Measurements from ENCODE around the gene MEOX1.
"Not testable (repeated sequence)": the region's sequence is repeated elsewhere in the genome, so short reads cannot be mapped to it uniquely, and the experiment has no call there.

Gene MEOX1

DNA sequence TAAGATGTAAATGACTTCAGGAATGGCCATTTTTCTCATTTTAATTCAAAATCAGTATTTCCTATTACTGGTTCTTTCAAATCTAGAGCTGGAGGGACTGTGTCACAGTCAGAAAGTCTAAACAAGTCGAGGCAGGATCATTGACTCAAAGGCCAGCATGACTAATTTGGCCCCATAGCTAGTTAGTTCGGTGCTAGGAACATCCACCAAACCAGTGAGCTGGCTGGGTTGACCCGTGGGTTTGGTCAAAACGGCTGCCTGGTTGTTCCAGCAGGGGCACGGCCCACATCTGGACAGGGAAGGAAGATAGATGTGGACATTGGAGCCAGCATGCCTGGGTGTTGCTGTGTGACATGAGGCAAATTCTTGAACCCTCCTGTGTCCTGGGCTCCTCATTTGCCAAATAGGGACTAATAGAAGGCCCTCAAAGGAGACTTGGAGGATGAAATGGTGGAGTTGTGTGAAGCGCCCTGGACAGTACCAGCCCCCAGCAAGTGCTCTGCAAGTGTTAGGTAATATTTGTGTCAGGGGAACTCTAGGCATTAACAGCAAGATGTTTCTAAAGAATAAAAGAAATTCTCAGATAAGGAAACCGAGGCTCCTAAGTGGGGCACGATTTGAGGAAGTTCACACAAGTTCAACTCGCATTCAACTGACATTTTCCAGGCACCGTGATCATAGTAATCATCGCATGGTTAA is 46.2 kb downstream of the MEOX1 start:
- no peak for DNase-seq

DNA sequence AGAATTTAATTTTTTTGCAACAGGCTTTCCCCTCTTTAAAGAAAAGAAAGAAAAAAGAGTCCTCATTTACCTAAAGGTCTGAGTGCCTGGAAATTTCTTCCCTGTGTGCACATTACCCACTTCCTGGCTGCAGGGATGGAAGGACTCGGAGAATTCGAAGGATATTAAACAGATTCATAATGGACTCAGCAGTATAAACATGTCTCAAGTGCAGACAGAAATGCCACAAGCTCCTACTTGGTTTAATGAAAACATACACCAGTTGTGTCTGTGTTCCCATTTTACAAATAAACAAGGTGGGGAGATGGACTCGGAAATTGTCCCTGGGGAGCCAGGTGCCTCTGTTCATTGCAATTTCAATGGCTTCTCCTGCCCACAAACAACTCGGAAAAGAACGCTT is 47.2 kb downstream of the MEOX1 start:
- DNase-seq, result no peak

DNA sequence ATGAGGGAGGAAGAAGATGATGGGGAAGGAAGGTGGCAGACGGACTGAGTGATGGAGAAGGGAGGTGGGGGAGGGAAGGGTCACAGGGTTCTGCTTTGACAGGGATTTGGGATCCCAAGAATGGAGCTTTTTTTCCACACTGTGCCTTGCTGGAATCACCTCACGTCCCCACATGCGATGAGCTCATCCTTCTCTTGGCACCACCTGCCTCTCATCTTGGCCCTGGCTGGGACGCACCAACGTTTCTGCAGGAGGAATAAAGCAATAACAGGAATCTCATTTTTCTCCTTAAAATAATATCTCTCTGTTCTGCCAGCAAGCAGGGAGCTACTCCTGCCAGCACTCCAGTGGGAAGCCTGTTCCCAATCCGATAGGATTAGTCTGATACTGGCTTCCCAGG is 47.8 kb downstream of the MEOX1 start:
- DNase-seq, result no peak

DNA sequence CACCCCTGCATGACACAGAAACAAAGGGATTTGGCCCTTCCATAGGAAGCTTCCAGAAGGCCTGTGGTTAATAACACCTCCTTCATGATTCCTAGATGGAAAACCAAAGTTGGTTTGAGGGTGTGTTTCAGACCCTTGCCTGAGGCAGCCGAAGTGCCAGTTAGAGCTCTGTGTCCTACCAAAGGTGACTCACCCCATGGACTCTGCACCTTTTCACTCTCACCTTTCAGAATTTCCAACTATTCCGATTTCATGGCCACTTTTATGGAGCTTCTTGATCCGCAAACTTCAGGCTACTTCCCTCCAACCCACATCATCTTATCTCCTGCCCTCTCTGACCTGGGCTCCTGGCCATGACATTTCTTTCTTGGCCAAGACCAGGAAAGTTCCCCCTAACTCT is 49.2 kb downstream of the MEOX1 start:
- no peak for DNase-seq

DNA sequence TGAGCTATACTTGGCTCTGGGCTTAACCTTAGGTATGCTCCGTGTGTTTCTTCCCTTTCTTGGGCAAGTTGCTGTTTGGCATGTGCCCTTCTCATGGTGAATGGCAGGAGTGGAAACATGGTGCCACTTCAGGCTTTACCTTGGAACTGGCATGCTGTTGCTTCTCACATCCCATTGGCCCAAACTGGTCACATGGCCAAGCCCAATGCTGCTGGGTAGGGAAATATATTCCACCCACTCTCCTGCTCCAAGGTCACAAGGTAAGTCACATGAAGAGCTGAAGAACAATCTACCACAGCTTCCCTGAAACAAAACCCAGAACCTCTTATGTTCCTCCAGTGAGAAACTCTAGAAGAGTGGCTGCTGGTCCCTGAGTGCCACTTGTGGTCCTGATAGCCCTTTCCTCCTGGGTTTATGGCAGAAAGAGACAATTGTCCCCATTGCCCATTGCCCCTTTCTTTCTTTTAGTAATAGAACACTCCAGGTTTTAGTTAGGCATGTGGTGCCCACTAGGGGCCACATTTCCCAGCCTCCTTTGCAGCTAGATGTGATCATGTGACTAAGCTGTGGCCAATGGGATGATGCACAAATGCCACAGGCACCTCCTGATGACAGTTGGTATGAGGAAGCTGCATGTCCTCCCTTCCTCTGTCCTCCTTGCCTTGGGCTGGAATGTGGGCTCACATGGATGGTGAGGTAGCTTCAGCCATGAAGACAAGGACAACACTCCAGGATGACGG is 50.3 kb downstream of the MEOX1 start:
- no peak for DNase-seq

DNA sequence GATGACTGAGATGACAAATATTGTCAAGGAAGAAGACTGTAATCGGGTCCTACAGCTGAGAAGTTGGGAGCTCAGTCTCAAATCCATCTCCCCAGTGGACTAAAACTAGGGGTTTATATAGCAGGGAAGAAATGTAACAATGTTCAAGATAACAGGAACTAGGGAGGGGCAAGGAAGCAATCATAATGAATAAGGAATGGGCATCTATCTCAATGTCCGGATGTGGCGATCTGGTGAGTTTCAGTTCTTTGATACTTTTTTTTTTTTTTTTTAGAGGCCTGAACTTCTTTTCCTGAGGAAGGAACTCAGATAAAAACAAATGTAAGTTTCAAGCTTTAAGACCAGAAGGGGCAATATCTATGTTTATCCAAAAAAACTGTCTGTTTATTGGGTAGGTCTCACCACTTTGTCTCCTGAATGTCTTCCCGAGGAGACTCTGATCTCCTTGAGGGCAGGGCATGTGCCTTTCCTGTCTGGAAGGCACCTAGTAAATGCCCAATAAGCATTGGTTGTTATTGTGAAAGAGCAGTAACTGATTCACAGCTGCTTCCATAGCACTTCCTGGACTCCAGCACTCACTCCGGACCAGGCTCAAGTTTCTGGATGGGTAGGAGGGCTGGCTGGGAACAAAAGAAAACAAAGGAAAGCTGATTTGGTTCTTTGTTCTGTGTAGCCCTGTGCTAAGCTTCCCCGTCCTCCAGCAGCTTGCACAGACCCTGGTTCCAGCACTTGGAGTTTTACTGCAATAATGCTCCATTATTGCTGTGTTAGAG is 51.9 kb downstream of the MEOX1 start:
- DNase-seq, result no peak

DNA sequence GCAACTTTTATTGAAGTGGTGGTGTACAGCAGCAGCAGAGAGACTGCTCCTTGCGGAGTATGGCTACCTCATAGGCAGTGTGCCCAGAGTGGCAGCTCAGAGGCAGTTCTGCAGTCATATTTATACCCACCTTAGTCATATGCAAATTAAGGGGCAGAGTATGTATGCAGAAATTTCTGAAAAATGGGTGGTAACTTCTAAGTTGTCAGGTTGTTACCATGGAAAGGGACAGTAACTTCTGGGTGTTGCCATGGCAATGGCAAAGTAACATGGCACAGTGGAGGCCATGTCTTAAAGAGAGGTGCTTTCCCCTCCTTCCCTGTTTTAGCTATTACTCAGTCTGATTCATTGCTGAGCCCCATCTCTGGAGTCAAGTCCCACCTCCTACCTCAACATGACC is 53.4 kb downstream of the MEOX1 start:
- DNase-seq, result peak; percentile 56 to 58

DNA sequence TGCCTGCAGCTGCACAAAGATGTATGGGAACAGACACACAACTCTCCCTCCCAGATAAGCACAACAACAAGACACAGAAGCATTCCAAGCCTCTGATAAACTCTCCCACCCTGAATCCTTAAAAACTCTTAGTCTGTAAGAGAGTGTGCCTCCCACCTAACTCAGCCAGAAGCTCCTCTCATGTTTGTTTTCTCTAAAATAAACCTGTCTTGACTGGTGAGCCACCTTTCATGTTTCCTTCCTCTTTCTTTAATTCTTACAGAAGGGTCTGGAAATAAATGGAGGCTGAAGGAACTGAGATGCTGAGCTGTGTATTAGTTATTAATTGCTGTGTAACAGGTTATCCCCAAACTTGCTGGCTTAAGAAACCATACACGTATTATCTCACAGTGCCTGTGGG is 57.2 kb downstream of the MEOX1 start:
- no peak for DNase-seq

DNA sequence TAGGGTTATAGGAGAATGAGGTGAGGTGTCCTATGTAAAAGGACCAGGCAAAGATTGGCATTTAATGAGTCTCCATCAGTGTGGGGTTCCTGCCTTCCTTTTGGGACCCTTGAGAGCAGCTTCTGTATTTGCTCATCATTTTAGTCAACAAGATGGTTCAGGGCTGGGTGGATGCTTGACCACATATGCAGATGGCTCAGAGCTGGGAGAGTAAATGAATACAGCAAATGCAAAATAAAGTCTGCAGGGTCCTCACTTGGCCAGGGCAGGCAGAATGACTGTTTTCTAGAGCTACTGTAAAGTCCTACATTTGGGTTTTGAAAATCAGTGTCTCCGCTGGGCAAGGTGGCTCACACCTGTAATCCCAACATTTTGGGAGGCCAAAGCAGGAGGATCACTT is 58.4 kb downstream of the MEOX1 start:
- no peak for DNase-seq

DNA sequence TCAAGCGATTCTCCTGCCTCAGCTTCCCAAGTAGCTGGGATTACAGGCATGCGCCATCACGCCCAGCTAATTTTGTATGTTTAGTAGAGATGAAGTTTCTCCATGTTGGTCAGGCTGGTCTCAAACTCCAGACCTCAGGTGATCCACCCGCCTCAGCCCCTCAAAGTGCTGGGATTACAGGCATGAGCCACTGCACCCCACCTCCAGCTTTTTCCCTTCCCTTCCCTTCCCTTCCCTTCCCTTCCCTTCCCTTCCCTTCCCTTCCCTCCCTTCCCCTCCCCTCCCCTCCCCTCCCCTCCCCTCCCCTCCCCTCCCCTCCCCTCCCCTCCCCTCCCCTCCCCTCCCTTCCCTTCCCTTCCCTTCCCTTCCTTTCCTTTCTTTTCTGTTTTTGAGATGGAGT is 59.2 kb downstream of the MEOX1 start:
- not testable (repeated sequence) for DNase-seq

DNA sequence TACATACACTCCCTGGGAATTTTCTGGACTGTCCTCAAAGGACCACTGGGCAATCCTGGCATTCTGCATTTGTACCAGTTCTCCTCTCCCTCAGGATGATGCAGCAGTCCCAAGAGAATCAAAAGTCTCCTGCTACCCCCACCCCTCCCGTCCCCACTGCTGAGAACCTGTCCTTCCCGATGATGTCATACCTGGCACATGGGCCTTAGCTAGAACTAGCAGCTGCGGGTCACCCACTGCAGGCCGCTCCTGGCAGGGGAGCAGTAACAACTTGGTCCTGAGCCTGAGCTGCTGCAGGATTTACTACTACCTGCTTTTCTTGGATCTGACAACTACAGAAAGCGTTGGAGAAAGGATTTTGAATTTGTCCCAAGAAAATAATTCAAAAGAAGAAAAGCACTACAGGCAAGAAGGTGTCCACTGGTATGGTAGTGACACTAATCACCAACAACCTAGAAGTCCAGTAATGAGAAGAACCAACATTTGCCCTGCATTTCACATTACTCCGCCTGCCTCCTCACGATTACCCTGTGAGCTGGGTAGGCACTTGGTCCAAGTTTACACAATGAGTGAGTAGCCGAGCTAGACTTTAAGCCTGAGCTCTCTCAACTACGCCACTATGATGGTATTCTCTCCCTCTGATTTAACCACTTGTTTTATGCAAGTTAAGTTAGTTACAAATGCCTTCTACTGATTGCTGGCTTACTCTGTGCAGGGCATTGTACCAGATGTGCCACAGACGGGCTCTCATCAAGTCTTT is 60.3 kb downstream of the MEOX1 start:
- no peak for DNase-seq

DNA sequence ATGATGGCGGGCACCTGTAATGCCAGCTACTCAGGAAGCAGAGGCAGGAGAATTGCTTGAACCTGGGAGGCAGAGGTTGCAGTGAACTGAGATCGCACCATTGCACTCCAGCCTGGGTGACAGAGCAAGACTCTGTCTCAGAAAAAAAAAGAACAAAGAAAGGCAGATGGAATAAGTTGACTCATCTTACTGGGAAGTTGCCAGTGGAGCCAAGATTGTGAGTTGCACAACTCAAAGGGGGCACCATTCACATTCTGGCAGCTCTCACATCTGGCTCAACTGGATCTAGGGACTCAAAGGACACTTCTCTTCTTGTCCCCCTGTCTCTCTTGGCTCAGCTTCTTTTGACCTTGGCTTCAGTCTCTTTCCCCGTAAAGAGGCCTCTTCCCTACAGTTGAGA is 61.9 kb downstream of the MEOX1 start:
- no peak for DNase-seq

DNA sequence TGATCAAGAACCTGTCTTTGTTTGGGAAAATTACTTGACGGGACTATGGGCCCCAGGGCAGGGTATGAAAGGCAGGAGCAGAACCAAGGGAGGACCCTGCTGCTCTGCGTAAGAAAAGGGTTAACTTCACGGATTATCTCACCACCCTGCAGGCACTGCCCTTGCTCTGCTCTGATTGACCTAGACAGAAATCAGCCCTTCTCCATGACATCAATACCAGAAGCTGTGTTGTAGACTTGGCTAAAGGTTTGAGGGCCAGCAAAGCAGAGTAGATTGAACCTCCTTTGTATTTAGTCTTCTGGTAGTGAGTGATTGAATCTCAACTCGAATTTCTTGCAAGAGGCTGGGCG is 62.7 kb downstream of the MEOX1 start:
- no peak for DNase-seq

DNA sequence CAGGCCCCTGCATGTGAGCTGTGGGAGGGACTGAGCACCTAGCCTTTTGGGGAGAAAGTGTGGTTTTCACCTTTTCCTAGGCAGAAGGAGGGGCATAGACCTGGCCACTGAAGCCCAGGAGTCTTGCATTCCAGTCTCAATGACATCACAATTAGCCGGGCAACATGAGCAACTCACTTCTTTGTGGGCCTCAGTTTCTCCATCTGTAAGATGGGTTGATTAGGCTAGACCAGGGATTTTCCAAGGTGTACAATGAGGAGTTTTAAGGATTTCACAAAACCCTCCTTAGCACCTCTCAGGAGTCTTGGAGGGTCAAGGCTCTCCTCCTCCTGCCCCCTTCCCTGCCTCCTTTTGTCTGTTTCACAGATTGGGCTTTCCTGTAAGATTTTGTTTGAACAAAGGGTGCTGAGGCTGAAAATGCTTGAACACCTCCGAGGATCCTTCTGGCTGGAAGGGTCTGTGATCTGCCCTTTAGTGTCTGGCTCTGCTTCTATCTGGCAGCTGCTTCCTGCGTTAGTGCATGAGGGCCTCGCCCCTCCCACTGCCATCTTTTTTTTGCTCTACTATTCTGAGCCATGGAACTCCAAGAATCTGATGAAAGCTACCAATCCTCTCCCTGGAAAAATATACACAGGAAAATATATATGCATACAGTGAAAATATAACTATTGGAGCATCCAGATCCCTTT is 63.2 kb downstream of the MEOX1 start:
- no peak for DNase-seq

DNA sequence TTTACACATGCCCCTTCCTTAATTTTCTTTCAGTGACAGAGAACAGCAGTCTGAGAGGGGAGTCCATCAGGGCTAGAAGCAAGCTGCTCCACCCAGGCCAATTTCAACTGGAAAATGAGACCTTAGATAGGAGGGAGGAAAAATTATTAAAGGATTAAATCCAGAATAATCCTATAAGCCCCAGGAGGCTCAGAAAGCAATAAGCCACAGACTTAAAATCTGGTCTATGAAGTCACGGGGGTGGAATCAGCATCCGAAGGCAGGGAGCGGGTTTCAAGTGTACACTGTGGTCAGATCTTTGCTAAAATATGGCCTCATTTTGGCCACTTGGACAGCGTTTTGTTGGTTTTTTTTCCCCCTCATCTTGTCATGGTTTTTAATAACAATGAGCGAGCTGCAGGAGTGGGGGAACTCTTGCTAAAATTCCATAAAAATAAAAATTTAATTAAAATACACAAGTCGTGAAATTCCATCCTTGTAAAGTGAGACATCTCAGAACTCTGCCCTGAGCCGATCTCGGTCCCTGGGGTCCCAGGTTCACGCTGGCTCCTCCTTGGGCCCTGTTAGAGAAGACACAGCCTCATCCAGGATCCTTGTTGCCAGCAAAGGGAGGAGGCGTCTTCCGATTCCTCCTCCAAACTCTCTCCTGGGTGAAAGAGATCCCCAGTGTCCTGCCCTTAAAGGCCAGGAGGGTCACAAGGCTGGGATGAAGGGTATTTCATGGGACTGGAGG is 63.9 kb downstream of the MEOX1 start:
- DNase-seq, result no peak

DNA sequence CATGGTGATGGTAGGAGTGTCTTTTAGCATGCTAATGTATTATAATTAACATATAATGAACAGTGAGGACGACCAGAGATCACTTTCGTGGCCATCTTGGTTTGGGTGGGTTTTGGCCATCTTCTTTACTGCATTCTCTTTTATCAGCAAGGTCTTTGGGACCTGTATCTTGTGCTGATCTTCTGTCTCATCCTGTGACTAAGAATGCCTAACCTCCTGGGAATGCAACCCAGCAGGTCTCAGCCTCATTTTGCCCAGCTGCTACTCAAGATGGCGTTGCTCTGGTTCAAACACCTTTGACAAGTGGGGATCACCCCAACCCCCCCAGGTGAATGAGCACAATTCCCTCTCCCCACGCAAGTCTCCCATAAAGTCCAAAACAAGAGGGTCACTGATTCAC is 66.3 kb downstream of the MEOX1 start:
- no peak for DNase-seq

DNA sequence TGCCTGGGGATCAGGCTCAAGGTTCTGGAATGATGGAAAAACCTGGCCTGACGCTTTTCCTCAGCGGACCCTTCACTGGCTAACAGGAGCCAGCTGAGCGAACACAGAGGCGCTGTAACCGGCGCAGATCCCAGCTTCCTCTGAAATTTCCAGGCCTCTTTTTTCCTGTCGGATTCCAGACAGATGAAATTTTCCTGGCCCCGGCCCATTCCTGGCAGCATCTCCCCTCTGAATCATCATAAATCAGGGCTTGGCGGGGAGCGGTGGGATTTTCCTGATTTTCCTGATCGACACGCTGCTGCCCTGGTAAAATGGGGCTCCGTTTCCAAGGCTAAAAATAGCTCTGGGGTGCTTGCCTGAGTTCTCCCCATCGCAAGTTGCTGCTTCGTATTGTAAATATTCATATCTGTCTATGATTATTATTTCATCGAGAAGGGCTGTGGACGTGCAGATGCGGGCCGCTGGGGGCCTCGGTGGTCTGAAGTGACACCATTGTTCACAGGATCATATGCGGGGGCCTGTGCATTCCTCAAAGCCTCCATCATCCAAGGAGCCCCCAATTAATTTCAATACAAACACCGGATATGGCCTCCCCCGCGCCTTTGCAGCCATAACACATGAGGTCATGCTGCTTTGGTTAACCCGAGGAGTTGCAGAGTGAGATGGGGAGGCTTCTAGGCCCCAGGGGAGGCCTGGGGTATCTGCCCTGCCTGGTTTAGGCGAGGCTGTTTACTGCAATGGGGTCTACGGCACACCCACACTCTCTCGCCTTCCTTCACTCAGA is 69.8 kb downstream of the MEOX1 start:
- DNase-seq, result no peak

DNA sequence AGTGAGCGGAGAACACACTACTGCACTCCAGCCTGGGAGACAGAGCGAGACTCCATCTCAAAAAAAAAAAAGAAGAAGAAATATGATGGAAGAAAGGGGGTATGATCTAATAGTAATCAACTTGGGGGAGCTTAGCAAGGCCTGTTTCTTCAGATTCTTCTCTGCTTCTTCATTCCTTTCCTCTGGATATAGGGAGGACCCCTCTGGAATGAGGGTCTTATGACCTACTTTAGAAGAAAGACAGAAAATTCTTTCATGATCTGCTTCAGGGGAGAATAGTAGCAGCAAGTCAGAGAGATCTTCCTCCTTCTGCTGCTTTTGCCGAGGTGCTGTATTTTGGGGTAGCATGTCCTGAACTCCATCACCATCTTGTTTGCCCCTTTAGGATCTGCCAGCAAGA is 70.7 kb downstream of the MEOX1 start:
- DNase-seq, result no peak
